Measurements from ENCODE around the gene ADAM12.

GRCh38 chr10:126332576-126332975 is 55.7 kb downstream of the ADAM12 start:
- TF ChIP-seq CTCF (IDR thresholded peaks at IDR 0.05) (no peak), POLR2A (IDR thresholded peaks at IDR 0.05) (no peak)
